Sigmoid colon (tissue), 7 donors: ENCODE results near the gene RUNX2. TPM values are rescaled to one million over a fixed set of nuclear protein-coding genes. Genes with fewer than 3 reads are reported as not detected.

ENCODE experiments used
- DNase-seq: peaks from one replicate; pipeline ENCODE4 v3.0.0-alpha.2; 2019
- H3K27ac ChIP-seq, 4 donors: fragments of 200-600 bp; sonication (generic); one replicate each; pipeline ENCODE4 v1.5.1; 2016 to 2019; ENCODE audit warnings: mild to moderate bottlenecking in 1 of 4
- H3K27me3 ChIP-seq, 3 donors: fragments of 200-600 bp; sonication (generic); one replicate each; pipeline ENCODE4 v1.5.1; 2019; ENCODE audit warnings: mild to moderate bottlenecking in 1 of 3
- H3K36me3 ChIP-seq, 4 donors: fragments of 200-600 bp; sonication (generic); one replicate each; pipeline ENCODE4 v1.5.1; 2016 to 2019
- H3K4me1 ChIP-seq, 4 donors: fragments of 200-600 bp; sonication (generic); one replicate each; pipeline ENCODE4 v1.5.1; 2017 to 2019
- H3K4me3 ChIP-seq, 4 donors: fragments of 200-600 bp; sonication (generic); one replicate each; pipeline ENCODE4 v1.5.1; 2017 to 2019; ENCODE audit warnings: mild to moderate bottlenecking in 2 of 4, moderate library complexity in 1 of 4
- H3K9me3 ChIP-seq, 4 donors: fragments of 200-600 bp in 3 of 4; sonication (generic) in 3 of 4; one replicate each; pipeline versions ENCODE4 v1.5.1 to v1.6.1; 2013 to 2019
- EP300 ChIP-seq, 4 donors: sonication (generic); formaldehyde crosslinking; IDR thresholded peaks; one replicate each; pipeline ENCODE4 v1.6.1; 2017; ENCODE audit warnings: antibody characterized with exemption in 4 of 4
- POLR2A ChIP-seq, 2 donors: fragments of 450-650 bp; IDR thresholded peaks; one replicate each; pipeline ENCODE4 v1.6.1; 2016; ENCODE audit warnings: antibody characterized with exemption in 2 of 2, mild to moderate bottlenecking in 2 of 2, moderate library complexity in 2 of 2
- POLR2AphosphoS5 ChIP-seq, 4 donors: sonication (generic); formaldehyde crosslinking; IDR thresholded peaks; one replicate each; pipeline ENCODE4 v1.6.1; 2017; ENCODE audit warnings: antibody characterized with exemption in 4 of 4
- whole genome bisulfite sequencing, 2 donors: extraction: QIAGEN DNeasy Blood & Tissue Kit; methylation state at CpG; one replicate each; pipeline ENCODE4 v1.1.7; 2013; 5-methylcytosine and 5-hydroxymethylcytosine counted together
- intact Hi-C: fragments of 100-400 bp; cut with DNase I; formaldehyde crosslinking; loops from one replicate; pipeline ENCODE4 v1.15.1; 2023
- polyA plus RNA-seq, 3 donors: library from polyadenylated mRNA; stranded (reverse); fragments of 200-250 nt; gene quantifications; one replicate each; pipeline ENCODE4 v1.2.3, GENCODE V29; 2013
- total RNA-seq, 4 donors: library from RNA; depleted of rRNA; stranded (reverse); fragments of >200 nt; gene quantifications; one replicate each; pipeline ENCODE4 v1.1.0, GENCODE V29; 2016
- TF ChIP-seq, protein P1 (sequence below), 4 experiments: fragments of 450-650 bp in 3 of 4; fragments of 200-600 bp in 1 of 4; IDR thresholded peaks; one replicate each; pipeline ENCODE4 v1.5.1; 2016 to 2019; ENCODE audit warnings: antibody characterized with exemption in 4 of 4, mild to moderate bottlenecking in 3 of 4, moderate library complexity in 2 of 4
- donor health status: healthy with polysubstance abuse.
- donor health status: Bipolar disorder and iron deficiency.
- donor health status: healthy.

Gene RUNX2
- total and polyA plus RNA-seq, 7 donors = 0.92 to 4.7 (median 2.9) TPM

GRCh38 chr6:45650524-45651135, 322.5 kb downstream of the RUNX2 start:
- H3K9me3 ChIP-seq = no peaks in the 10 kb centered on the region
- TF ChIP-seq EP300 (IDR thresholded peaks at IDR 0.05) = no peak
- TF ChIP-seq, protein P1, sequence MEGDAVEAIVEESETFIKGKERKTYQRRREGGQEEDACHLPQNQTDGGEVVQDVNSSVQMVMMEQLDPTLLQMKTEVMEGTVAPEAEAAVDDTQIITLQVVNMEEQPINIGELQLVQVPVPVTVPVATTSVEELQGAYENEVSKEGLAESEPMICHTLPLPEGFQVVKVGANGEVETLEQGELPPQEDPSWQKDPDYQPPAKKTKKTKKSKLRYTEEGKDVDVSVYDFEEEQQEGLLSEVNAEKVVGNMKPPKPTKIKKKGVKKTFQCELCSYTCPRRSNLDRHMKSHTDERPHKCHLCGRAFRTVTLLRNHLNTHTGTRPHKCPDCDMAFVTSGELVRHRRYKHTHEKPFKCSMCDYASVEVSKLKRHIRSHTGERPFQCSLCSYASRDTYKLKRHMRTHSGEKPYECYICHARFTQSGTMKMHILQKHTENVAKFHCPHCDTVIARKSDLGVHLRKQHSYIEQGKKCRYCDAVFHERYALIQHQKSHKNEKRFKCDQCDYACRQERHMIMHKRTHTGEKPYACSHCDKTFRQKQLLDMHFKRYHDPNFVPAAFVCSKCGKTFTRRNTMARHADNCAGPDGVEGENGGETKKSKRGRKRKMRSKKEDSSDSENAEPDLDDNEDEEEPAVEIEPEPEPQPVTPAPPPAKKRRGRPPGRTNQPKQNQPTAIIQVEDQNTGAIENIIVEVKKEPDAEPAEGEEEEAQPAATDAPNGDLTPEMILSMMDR (IDR thresholded peaks at IDR 0.05) = no peak
- TF ChIP-seq POLR2AphosphoS5 (IDR thresholded peaks at IDR 0.05) = no peak
- no peak for TF ChIP-seq POLR2A (IDR thresholded peaks at IDR 0.05)
- no peak for DNase-seq
- peaks cover 0 to 13% (median 4%) of the 10 kb centered on the region in 4 donors for H3K4me1 ChIP-seq
- no peaks in the 10 kb centered on the region for H3K36me3 ChIP-seq
- no peaks in the 10 kb centered on the region for H3K27me3 ChIP-seq
- no peak overlapping the region for H3K4me3 ChIP-seq
- intact Hi-C loops = no loop called here
- WGBS, 2 donors = 86 to 89% methylated on average over 3 of the region's 3 CpGs
- no peak overlapping the region for H3K27ac ChIP-seq

DNA sequence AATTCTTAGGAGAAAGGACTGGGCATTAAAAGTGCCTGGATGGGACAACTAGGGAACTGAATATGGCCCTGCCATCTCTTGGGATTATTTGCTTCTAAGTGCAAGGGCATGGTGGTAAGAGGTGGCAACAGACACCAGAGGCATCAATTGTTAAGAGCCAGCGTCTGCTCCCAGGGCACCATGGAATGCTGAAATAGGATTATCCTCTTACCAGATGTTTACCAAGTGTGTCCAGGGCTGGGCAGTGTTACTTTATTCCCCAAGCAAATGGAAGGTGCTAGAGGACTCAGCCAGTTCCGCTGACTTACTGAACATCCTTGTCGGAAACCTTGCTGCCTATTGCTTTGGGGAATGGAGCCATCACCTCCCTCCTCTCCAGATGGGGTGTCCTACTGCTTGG, 323.2 kb downstream of the RUNX2 start:
- H3K4me3 ChIP-seq = no peak overlapping the region
- TF ChIP-seq, protein P1 (IDR thresholded peaks at IDR 0.05) = no peak
- no peaks in the 10 kb centered on the region for H3K9me3 ChIP-seq
- WGBS, 2 donors = 96 to 97% methylated on average over 3 of the region's 3 CpGs
- DNase-seq = no peak
- H3K27ac ChIP-seq = no peak overlapping the region
- H3K27me3 ChIP-seq = no peaks in the 10 kb centered on the region
- intact Hi-C loops = no loop called here
- H3K4me1 ChIP-seq = peaks cover 0 to 18% (median 7%) of the 10 kb centered on the region in 4 donors
- H3K36me3 ChIP-seq = no peaks in the 10 kb centered on the region

DNA sequence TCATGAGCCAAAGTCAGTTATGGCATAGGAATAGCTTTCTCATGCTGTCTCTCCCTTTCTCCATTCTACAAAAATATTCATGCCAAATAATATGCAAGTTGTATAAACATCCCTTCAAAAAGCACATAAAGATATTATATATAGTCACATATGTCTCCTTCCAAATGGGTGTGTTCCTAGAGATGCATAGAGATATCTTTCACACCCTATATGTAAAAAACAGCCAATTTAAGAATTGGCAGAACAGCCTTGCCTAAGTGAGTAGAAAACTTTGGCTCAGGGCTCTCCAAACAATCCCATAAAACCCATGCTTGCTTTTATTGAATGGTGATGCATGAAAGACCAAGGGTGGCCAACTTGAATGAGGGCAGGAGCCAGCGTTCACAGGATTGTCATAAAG, 324.3 kb downstream of the RUNX2 start:
- TF ChIP-seq POLR2A (IDR thresholded peaks at IDR 0.05) = no peak
- Histone ChIP-seq H3K27me3 (no peaks in the 10 kb centered on the region), H3K9me3 (no peaks in the 10 kb centered on the region), H3K4me3 (no peak overlapping the region), H3K27ac (no peak overlapping the region), H3K4me1 (peaks cover 0 to 18% (median 8%) of the 10 kb centered on the region in 4 donors), H3K36me3 (no peaks in the 10 kb centered on the region)
- intact Hi-C loops = no loop called here
- DNase-seq = no peak
- WGBS, 2 donors = 74 to 88% methylated on average over 1 of the region's 1 CpG

- TF ChIP-seq POLR2AphosphoS5 (IDR thresholded peaks at IDR 0.05) = no peak
- no peak for TF ChIP-seq POLR2A (IDR thresholded peaks at IDR 0.05)
- TF ChIP-seq EP300 (IDR thresholded peaks at IDR 0.05) = no peak
- TF ChIP-seq, protein P1 (IDR thresholded peaks at IDR 0.05) = no peak
- DNase-seq = no peak
- peaks cover 0 to 18% (median 8%) of the 10 kb centered on the region in 4 donors for H3K4me1 ChIP-seq
- no peak overlapping the region for H3K4me3 ChIP-seq
- H3K27me3 ChIP-seq = no peaks in the 10 kb centered on the region
- intact Hi-C loops = no loop called here
- no peaks in the 10 kb centered on the region for H3K9me3 ChIP-seq
- H3K36me3 ChIP-seq = no peaks in the 10 kb centered on the region
- 90 to 95% methylated on average over 4 of the region's 4 CpGs for WGBS, 2 donors
- no peak overlapping the region for H3K27ac ChIP-seq
These were observed 325.2 kb downstream of the RUNX2 start for GRCh38 chr6:45653117-45653883.

DNA sequence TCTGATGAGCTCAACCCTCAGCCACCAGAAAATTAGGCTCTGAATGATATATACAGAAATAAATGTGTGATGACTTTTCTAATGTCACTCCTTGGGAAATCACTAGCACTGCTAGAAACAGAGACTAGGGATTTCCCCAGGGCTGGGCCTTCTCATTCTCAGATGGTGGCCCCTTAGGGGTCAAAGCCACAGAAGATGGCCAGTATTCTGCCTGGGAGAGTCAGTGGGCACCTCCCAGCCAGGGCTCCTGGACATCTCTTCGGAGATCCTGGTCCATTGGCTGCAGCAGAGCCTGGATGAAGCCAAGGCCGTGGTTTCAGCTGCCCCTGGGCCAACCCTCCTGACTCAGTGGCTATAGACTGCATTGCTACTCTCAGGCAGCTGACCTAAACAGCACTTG, 326.5 kb downstream of the RUNX2 start:
- Histone ChIP-seq H3K9me3 (no peaks in the 10 kb centered on the region), H3K4me1 (peaks cover 0 to 18% (median 10%) of the 10 kb centered on the region in 4 donors), H3K36me3 (no peaks in the 10 kb centered on the region), H3K4me3 (no peak overlapping the region), H3K27me3 (no peaks in the 10 kb centered on the region), H3K27ac (no peak overlapping the region)
- intact Hi-C loops = loop anchor here (5.0 kb wide), 1 partner anchor 62 kb away; no protein-coding TSS in a partner anchor
- DNase-seq = no peak
- TF ChIP-seq, protein P1 (IDR thresholded peaks at IDR 0.05) = no peak
- TF ChIP-seq POLR2AphosphoS5 (IDR thresholded peaks at IDR 0.05) (no peak), POLR2A (IDR thresholded peaks at IDR 0.05) (no peak), EP300 (IDR thresholded peaks at IDR 0.05) (no peak)
- 88 to 97% methylated on average over 2 of the region's 2 CpGs for WGBS, 2 donors
